GM18861 (cell line): Measurements from ENCODE around the gene FBXO45.
"Not testable (repeated sequence)": the region's sequence is repeated elsewhere in the genome, so short reads cannot be mapped to it uniquely, and the experiment has no call there.

Source experiments
- ATAC-seq: cut with Tn5 transposase; IDR thresholded peaks from one replicate; pipeline ENCODE4 v1.9.1; 2021; ENCODE audit not compliant: unreplicated experiment

FBXO45 gene

GRCh38 chr3:196555295-196555694 is 13.2 kb upstream of the FBXO45 start:
- no peak for ATAC-seq

- no peak for ATAC-seq
These were observed 11.2 kb upstream of the FBXO45 start for GRCh38 chr3:196557236-196557635.

GRCh38 chr3:196558476-196558875 is 10.0 kb upstream of the FBXO45 start:
- ATAC-seq: no peak

GRCh38 chr3:196559826-196560225 is 8.6 kb upstream of the FBXO45 start:
- ATAC-seq: no peak

GRCh38 chr3:196563721-196564225 is 4.7 kb upstream of the FBXO45 start:
- no peak for ATAC-seq

- peak; percentile 27 for ATAC-seq
These were observed 600 bp downstream of the FBXO45 start for GRCh38 chr3:196569003-196569516.

- not testable (repeated sequence) for ATAC-seq
These were observed 1.9 kb downstream of the FBXO45 start for GRCh38 chr3:196570332-196570731.

GRCh38 chr3:196572389-196572788 is 3.9 kb downstream of the FBXO45 start:
- ATAC-seq: no peak

- ATAC-seq: no peak
These were observed 16.7 kb downstream of the FBXO45 start for GRCh38 chr3:196585044-196585757.

- ATAC-seq: no peak
These were observed 21.8 kb downstream of the FBXO45 start for GRCh38 chr3:196590279-196590678.

- no peak for ATAC-seq
These were observed 27.9 kb downstream of the FBXO45 start for GRCh38 chr3:196596355-196596754.

- not testable (repeated sequence) for ATAC-seq
These were observed 29.7 kb downstream of the FBXO45 start for GRCh38 chr3:196597971-196598733.

GRCh38 chr3:196599734-196600128 is 31.3 kb downstream of the FBXO45 start:
- ATAC-seq: no peak

GRCh38 chr3:196600359-196600758 is 31.9 kb downstream of the FBXO45 start:
- ATAC-seq: no peak

- no peak for ATAC-seq
These were observed 34.2 kb downstream of the FBXO45 start for GRCh38 chr3:196602673-196603072.

- ATAC-seq: no peak
These were observed 35.2 kb downstream of the FBXO45 start for GRCh38 chr3:196603683-196604082.

GRCh38 chr3:196604548-196604947 is 36.1 kb downstream of the FBXO45 start:
- no peak for ATAC-seq

- ATAC-seq: no peak
These were observed 40.2 kb downstream of the FBXO45 start for GRCh38 chr3:196608693-196609092.

- ATAC-seq: peak; percentile 60
These were observed 40.9 kb downstream of the FBXO45 start for GRCh38 chr3:196609343-196609775.

GRCh38 chr3:196609805-196610515 is 41.5 kb downstream of the FBXO45 start:
- no peak for ATAC-seq

- no peak for ATAC-seq
These were observed 43.5 kb downstream of the FBXO45 start for GRCh38 chr3:196611761-196612483.
